DMS153 treated with DMSO at 0.1 percent for 48 hours (cell line): ENCODE measurements around the gene FIP1L1.
"Not testable (repeated sequence)": the region's sequence is repeated elsewhere in the genome, so short reads cannot be mapped to it uniquely, and the experiment has no call there.

Source experiments
- DNase-seq: peaks from one replicate; lab custom pipeline; 2025; ENCODE audit not compliant: unreplicated experiment; lab: John Stamatoyannopoulos, UW

FIP1L1 gene

DNA sequence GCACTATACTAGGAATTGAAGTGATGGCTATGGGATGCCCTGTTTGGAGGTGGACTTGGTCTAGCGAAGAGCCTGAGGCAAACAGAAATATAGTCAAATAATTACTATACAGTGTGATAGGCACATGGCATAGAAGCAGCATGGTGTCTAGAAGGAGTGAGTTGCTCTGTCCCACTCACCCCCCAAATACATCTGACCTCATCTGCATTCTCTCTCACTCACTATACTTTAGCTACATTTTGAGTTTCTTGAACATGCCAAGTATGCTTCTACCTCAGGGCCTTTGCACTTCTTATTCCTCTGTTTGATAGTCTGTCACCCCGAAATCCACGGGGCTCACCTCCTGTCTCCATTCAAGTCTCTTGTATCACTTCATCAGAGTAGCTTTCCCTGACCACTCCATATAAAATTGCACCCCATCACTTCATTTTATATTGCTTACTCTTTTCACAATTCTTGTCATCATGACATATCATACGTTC is 2.6 kb upstream of the FIP1L1 start:
- DNase-seq, result no peak

DNA sequence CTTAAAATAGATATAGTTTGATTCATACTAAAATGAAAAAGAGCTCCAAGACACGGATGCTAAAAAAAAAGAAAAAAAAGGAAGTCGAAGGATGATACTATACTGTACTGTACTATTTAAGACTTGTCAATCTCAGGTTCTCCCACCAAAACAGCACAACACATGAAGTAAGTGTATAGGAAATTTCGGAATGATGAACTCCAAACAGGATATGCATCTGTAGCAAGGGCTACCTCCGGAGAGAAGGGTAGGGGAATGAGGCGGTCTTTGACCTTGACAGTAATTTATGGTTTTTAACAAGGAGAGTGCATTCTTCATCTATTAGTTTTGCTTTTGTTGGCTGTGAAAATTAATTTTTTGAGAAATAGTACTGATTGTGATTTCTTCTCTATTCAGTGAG is 541 bp upstream of the FIP1L1 start:
- DNase-seq, result no peak

DNA sequence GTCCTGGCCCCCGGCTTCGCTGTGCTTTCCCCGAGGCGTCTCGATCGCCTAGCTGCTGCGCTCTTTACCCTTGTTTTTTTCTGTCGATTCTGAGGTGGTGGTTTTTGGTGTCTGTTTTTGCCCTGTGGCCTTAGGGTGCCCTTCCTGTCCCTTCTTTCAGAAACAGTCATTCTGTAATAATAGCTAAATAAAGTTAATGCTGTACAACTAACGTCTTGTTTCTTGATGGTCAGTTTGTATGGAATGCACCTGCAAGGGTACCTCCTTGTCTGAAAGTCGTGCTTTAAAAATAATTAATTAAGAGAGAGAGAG is 686 bp downstream of the FIP1L1 start:
- DNase-seq, result no peak

- DNase-seq, result no peak
Measured at GRCh38 chr4:53380221-53380620, 2.8 kb downstream of the FIP1L1 start.

GRCh38 chr4:53409479-53409878 is 32.0 kb downstream of the FIP1L1 start:
- not testable (repeated sequence) for DNase-seq

GRCh38 chr4:53419208-53419607 is 41.8 kb downstream of the FIP1L1 start:
- no peak for DNase-seq

DNA sequence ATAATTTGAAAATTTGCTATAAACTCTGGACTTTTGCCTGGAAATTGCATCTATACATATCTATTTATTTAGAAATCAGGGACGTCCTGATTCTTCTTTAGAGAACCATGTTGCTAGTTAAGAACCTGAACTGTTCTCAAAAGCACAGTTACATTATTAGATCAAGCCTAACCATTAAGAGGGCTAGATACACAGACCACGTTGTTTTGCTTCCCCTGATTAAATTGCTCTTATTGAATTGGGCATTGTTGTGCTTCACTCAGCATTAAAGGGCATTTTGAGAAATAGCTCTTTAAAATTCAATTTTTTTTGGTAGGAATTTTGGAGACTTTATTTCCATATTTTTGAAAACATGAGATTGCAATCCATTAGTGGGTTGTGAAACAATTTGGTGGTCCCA is 44.4 kb downstream of the FIP1L1 start:
- no peak for DNase-seq

- DNase-seq, result no peak
Measured at GRCh38 chr4:53422367-53422766, 44.9 kb downstream of the FIP1L1 start.

DNA sequence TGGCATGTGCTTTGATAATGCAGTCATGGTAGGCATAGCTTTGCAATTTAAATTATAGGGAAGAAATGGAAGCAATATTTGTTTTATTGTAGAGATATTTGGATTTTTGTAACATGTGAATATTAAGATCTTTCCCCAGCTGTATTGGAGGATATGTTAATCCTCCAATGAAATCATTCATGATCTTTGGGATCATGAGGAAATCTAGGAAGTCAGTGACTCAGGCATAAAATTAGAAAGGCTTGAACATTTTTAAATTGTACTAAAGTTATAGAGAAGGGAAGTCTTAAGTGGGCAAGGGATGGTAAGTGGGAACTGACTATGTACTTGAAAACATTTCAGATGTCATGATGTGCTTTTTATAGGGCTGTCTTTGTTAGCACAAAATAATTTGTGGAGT is 46.8 kb downstream of the FIP1L1 start:
- no peak for DNase-seq

DNA sequence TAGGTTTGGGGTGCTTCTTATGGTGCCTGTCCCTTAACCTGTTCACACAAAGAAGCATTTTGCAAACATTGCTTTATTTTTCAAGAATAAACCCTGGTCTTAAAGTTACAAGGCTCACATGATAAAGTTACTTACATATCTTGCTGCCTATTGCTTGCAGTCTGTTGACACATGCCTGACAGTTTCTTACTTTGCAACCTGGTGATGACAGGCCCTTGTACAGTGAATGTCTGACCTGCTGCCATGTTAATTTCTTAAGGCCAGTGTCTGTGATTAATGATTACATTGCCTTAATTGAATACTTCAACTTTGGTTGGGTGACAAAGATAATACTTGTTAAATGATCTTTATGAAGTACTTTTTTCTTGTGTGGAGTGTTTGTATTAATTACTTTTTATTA is 49.9 kb downstream of the FIP1L1 start:
- DNase-seq, result no peak

DNA sequence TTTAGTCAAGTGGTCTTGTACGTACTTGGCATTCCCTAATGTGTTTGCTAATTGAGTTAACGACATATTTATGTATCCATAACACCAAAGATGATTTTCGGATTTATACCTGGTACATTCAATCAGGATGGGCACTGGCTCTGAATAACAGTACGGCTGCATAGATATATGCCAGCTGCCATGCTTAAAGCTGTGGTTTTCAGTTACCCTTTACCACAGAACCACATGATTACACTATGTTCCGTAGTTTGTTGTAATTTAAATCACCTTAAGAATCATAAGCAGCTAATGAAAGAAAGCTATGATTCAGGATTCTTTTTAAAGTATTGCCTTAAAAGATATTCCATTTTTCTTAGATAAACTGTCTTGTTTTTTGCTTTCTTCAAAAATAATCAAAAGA is 53.6 kb downstream of the FIP1L1 start:
- DNase-seq, result no peak

GRCh38 chr4:53432528-53433424 is 55.3 kb downstream of the FIP1L1 start:
- no peak for DNase-seq

DNA sequence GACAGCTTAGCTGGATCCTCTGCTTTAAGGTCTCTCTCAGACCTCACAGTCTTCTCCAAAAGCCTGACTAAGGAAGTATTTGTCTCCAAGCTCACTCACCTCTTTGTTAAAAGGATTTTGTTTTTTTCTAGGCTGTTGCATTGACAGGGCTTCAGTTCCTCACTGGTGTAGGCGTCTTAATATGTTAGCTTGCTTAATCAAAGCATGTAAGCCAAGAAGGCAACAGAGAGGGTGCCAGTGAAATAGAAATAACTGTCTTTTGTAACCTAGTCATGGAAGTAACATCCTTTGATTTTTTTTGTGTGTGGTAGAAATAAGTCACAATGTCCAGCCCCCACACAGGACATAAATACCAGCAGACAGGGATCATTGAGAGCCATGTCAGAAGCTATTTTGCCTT is 58.8 kb downstream of the FIP1L1 start:
- DNase-seq, result no peak

GRCh38 chr4:53441564-53441963 is 64.1 kb downstream of the FIP1L1 start:
- no peak for DNase-seq

GRCh38 chr4:53444954-53445353 is 67.5 kb downstream of the FIP1L1 start:
- DNase-seq, result no peak

DNA sequence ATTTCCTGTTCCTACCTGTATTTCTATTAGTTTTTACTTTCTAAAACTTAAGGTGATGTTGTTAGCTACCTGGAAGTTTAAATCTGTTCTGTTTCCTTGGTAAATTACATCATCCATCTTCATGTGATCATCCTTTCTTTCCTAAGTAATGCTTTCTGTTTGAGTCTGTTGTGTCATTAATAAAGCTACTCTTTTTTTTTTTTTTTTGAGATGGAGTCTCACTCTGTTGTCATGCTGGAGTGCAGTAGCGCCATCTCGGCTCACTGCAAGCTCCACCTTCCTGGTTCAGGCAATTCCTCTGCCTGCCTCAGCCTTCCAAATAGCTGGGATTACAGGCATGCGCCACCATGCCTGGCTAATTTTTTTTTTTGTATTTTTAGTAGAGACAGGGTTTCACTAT is 73.3 kb downstream of the FIP1L1 start:
- no peak for DNase-seq

GRCh38 chr4:53453385-53453784 is 75.9 kb downstream of the FIP1L1 start:
- DNase-seq, result no peak

GRCh38 chr4:53455766-53456165 is 78.3 kb downstream of the FIP1L1 start:
- DNase-seq, result no peak

DNA sequence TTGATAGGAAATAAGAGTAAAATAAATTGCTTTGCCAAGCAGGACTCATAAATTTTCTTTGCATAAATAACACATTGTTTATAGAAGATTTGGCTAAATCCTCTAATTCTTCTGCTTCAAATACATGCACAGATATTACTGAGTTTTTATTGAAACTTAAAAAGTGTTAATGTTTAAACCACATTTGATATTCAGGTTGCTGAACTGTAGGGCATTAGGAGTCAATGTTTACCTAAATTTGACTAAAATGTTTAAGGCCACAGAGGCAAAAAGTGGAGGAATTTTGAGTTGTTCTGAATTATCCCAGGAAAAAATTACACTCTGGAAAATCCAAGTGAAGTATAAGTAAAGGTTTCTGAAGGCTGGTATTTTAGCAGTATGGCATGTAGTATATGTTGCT is 78.7 kb downstream of the FIP1L1 start:
- no peak for DNase-seq

- DNase-seq, result no peak
Measured at GRCh38 chr4:53459548-53459947, 82.1 kb downstream of the FIP1L1 start.

- no peak for DNase-seq
Measured at GRCh38 chr4:53461244-53461643, 83.8 kb downstream of the FIP1L1 start.

- no peak for DNase-seq
Measured at GRCh38 chr4:53463340-53463739, 85.9 kb downstream of the FIP1L1 start.

DNA sequence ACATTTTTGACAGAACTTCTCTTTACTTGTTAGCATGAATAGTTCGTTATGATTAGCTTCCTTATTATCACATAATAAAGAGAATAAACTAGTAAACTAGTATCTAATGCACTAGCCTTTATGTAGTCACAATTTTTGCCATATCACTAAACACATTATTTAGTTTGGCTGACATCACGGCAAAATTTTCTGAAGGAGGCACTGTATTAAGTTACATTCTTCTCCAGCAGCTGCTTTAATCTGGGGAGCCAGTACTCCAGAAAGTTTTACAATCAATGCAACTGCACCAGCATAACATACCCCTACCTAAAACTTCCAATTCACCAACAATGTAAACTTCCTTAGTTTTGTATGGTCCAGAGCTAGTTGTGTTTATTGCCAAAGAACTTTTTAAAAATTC is 87.8 kb downstream of the FIP1L1 start:
- DNase-seq, result no peak
